ENCODE results near the gene PRKRIP1.
"Not testable (repeated sequence)": the region's sequence is repeated elsewhere in the genome, so short reads cannot be mapped to it uniquely, and the experiment has no call there.

PRKRIP1 gene

GRCh38 chr7:102395873-102396709 lies at the start of gene PRKRIP1:
TSS of gene PRKRIP1 (plus strand) at chr7:102396363. CDS start at chr7:102396412, 49 bp downstream.
- Histone ChIP-seq H3K36me3 (ENCODE audit: insufficient read depth, low read length) (peaks cover 31% of the 10 kb centered on the region), H3K4me1 (ENCODE audit: insufficient read depth, low read length) (peaks cover 13% of the 10 kb centered on the region), H3K27me3 (ENCODE audit: insufficient read depth, low read length) (no peaks in the 10 kb centered on the region), H3K4me3 (ENCODE audit: low read length) (peak within 1 kb of the TSS; percentile 89), H2AFZ (ENCODE audit: low read depth, low read length) (peak within 1 kb of the TSS; percentile 42), H3K9me3 (ENCODE audit: low read length) (no peaks in the 10 kb centered on the region)

- H3K4me1 ChIP-seq (ENCODE audit: insufficient read depth, low read length); H3K27me3 ChIP-seq (ENCODE audit: insufficient read depth, low read length); H3K4me3 ChIP-seq (ENCODE audit: low read length); H3K36me3 ChIP-seq (ENCODE audit: insufficient read depth, low read length); H2AFZ ChIP-seq (ENCODE audit: low read depth, low read length); H3K9me3 ChIP-seq (ENCODE audit: low read length): not testable (repeated sequence)
These were observed 49.2 kb upstream of the PRKRIP1 start for GRCh38 chr7:102346983-102347382.

GRCh38 chr7:102356344-102356743 lies 39.8 kb upstream of the PRKRIP1 start, which contains the start of gene SPDYE6:
TSS of gene SPDYE6 (minus strand) at chr7:102356444. CDS start at chr7:102356023, 421 bp downstream.
- not testable (repeated sequence) for H3K9me3 ChIP-seq (ENCODE audit: low read length); H3K4me3 ChIP-seq (ENCODE audit: low read length); H3K27me3 ChIP-seq (ENCODE audit: insufficient read depth, low read length); H2AFZ ChIP-seq (ENCODE audit: low read depth, low read length); H3K36me3 ChIP-seq (ENCODE audit: insufficient read depth, low read length); H3K4me1 ChIP-seq (ENCODE audit: insufficient read depth, low read length)

GRCh38 chr7:102363549-102364393 lies 32.4 kb upstream of the PRKRIP1 start:
- Histone ChIP-seq H3K4me3 (ENCODE audit: low read length) (peak overlapping the region; percentile 52), H2AFZ (ENCODE audit: low read depth, low read length) (peak overlapping the region; percentile 40)
- H3K27me3 ChIP-seq (ENCODE audit: insufficient read depth, low read length); H3K4me1 ChIP-seq (ENCODE audit: insufficient read depth, low read length); H3K9me3 ChIP-seq (ENCODE audit: low read length); H3K36me3 ChIP-seq (ENCODE audit: insufficient read depth, low read length): not testable (repeated sequence)

- H3K4me3 ChIP-seq (ENCODE audit: low read length), result peak overlapping the region; percentile 52
- H2AFZ ChIP-seq (ENCODE audit: low read depth, low read length); H3K36me3 ChIP-seq (ENCODE audit: insufficient read depth, low read length): not testable (repeated sequence)
These were observed 31.7 kb upstream of the PRKRIP1 start for GRCh38 chr7:102364394-102364886.

GRCh38 chr7:102365390-102365789 lies 30.8 kb upstream of the PRKRIP1 start:
- not testable (repeated sequence) for H3K4me1 ChIP-seq (ENCODE audit: insufficient read depth, low read length); H3K4me3 ChIP-seq (ENCODE audit: low read length); H3K36me3 ChIP-seq (ENCODE audit: insufficient read depth, low read length); H3K27me3 ChIP-seq (ENCODE audit: insufficient read depth, low read length); H2AFZ ChIP-seq (ENCODE audit: low read depth, low read length); H3K9me3 ChIP-seq (ENCODE audit: low read length)

More at GRCh38 chr7:102364394-102364886, 31.7 kb upstream of the PRKRIP1 start:
- H3K9me3 ChIP-seq (ENCODE audit: low read length); H3K27me3 ChIP-seq (ENCODE audit: insufficient read depth, low read length); H3K4me1 ChIP-seq (ENCODE audit: insufficient read depth, low read length): not testable (repeated sequence)

GRCh38 chr7:102370038-102370437 lies 26.1 kb upstream of the PRKRIP1 start:
- not testable (repeated sequence) for H3K36me3 ChIP-seq (ENCODE audit: insufficient read depth, low read length); H3K9me3 ChIP-seq (ENCODE audit: low read length); H3K4me1 ChIP-seq (ENCODE audit: insufficient read depth, low read length); H3K4me3 ChIP-seq (ENCODE audit: low read length); H2AFZ ChIP-seq (ENCODE audit: low read depth, low read length); H3K27me3 ChIP-seq (ENCODE audit: insufficient read depth, low read length)

- not testable (repeated sequence) for H3K4me1 ChIP-seq (ENCODE audit: insufficient read depth, low read length); H3K9me3 ChIP-seq (ENCODE audit: low read length); H3K4me3 ChIP-seq (ENCODE audit: low read length); H3K36me3 ChIP-seq (ENCODE audit: insufficient read depth, low read length); H2AFZ ChIP-seq (ENCODE audit: low read depth, low read length); H3K27me3 ChIP-seq (ENCODE audit: insufficient read depth, low read length)
These were observed 23.4 kb upstream of the PRKRIP1 start for GRCh38 chr7:102372796-102373195.

GRCh38 chr7:102376964-102377466 lies 19.1 kb upstream of the PRKRIP1 start:
- no peaks in the 10 kb centered on the region for H3K27me3 ChIP-seq (ENCODE audit: insufficient read depth, low read length)
- no peak overlapping the region for H3K4me3 ChIP-seq (ENCODE audit: low read length)
- H2AFZ ChIP-seq (ENCODE audit: low read depth, low read length), result no peak overlapping the region
- H3K9me3 ChIP-seq (ENCODE audit: low read length), result no peaks in the 10 kb centered on the region
- peaks cover 3% of the 10 kb centered on the region for H3K4me1 ChIP-seq (ENCODE audit: insufficient read depth, low read length)
- H3K36me3 ChIP-seq (ENCODE audit: insufficient read depth, low read length), result peaks cover 38% of the 10 kb centered on the region

- H2AFZ ChIP-seq (ENCODE audit: low read depth, low read length); H3K4me3 ChIP-seq (ENCODE audit: low read length); H3K4me1 ChIP-seq (ENCODE audit: insufficient read depth, low read length); H3K27me3 ChIP-seq (ENCODE audit: insufficient read depth, low read length); H3K9me3 ChIP-seq (ENCODE audit: low read length): not testable (repeated sequence)
- peaks cover 40% of the 10 kb centered on the region for H3K36me3 ChIP-seq (ENCODE audit: insufficient read depth, low read length)
These were observed 15.3 kb upstream of the PRKRIP1 start for GRCh38 chr7:102380837-102381236.

- not testable (repeated sequence) for H3K4me3 ChIP-seq (ENCODE audit: low read length); H3K9me3 ChIP-seq (ENCODE audit: low read length); H2AFZ ChIP-seq (ENCODE audit: low read depth, low read length); H3K4me1 ChIP-seq (ENCODE audit: insufficient read depth, low read length); H3K27me3 ChIP-seq (ENCODE audit: insufficient read depth, low read length)
- peaks cover 42% of the 10 kb centered on the region for H3K36me3 ChIP-seq (ENCODE audit: insufficient read depth, low read length)
These were observed 14.3 kb upstream of the PRKRIP1 start for GRCh38 chr7:102381696-102382425.

GRCh38 chr7:102387064-102387463 lies 9.1 kb upstream of the PRKRIP1 start:
- Histone ChIP-seq H3K36me3 (ENCODE audit: insufficient read depth, low read length) (peaks cover 9% of the 10 kb centered on the region), H3K4me3 (ENCODE audit: low read length) (no peak overlapping the region), H2AFZ (ENCODE audit: low read depth, low read length) (no peak overlapping the region), H3K4me1 (ENCODE audit: insufficient read depth, low read length) (no peaks in the 10 kb centered on the region), H3K9me3 (ENCODE audit: low read length) (no peaks in the 10 kb centered on the region), H3K27me3 (ENCODE audit: insufficient read depth, low read length) (no peaks in the 10 kb centered on the region)

Measured in neuron (in vitro differentiated cells).